GM19463 (cell line): ENCODE data around the gene FKBP2.
A peak's percentile ranks its signal among the peaks of the same experiment; 100 is the strongest.

ENCODE experiments used
- ATAC-seq: cut with Tn5 transposase; IDR thresholded peaks from one replicate; pipeline ENCODE4 v1.9.1; 2021; ENCODE audit warnings: mild to moderate bottlenecking, moderate library complexity; ENCODE audit not compliant: unreplicated experiment

Gene FKBP2

GRCh38 chr11:64246871-64247728 is 6.2 kb downstream of the FKBP2 start, which contains the start of gene PPP1R14B:
PPP1R14B (minus strand) TSS chr11:64246943; CDS start chr11:64246673, 270 bp downstream.
- peak; percentile 38 for ATAC-seq

DNA sequence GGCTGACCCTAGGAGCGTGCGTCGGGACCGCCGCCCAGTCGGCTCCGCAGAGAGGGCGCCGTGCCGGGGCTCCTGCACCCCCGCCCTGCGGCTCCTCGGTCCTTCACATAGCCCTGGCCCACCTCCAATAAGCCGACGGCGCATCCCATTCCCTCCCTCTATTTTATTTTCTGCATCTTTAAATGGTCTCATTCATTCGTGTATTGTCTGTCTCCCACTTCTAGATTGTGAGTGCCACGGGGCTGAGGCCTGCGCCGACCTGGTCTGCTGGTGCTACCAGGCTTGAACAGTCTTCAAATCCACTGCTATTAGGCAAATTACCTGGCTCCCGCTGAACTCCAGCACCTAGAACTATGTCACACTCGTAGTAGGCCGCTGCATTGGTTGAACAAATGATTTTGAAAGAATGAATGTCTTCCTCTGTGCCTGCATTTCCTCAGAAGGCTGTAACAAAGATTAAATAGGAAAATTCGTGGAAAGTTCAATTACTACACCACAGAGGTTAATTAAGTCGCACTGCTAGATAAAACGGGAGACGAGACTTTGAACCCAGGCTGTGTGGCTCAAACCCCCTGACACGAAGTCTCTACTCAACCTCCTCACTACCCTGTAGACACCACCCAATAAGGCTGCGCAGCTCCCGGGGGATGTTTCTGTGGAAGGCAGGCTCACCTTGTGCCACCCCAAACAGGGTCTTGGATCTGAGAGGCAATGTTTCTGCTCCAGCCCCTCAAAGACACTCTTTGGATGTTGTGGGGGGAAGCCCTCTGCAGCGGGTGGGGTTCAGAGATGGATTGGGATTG is 7.0 kb downstream of the FKBP2 start:
- no peak for ATAC-seq

DNA sequence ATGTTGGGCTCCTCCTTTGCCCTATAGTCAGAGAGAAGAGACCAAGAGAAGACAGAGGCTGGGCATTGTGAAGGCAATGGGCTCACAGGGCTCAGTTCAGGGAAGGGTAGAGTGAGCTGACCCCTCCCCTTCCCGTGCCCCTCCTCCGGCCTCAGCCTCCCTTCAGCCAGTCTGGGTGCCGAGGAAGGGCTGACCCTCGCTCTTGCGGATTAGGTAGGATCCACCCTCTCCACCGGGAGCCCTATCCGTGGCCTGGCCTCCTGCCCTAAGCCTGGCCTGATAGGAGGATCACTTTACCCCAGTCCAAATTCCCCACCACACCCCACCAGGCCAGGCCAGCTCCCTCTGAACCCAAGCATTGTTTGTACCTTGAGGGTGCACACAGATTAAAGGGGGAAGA is 7.7 kb downstream of the FKBP2 start:
- ATAC-seq, result no peak

DNA sequence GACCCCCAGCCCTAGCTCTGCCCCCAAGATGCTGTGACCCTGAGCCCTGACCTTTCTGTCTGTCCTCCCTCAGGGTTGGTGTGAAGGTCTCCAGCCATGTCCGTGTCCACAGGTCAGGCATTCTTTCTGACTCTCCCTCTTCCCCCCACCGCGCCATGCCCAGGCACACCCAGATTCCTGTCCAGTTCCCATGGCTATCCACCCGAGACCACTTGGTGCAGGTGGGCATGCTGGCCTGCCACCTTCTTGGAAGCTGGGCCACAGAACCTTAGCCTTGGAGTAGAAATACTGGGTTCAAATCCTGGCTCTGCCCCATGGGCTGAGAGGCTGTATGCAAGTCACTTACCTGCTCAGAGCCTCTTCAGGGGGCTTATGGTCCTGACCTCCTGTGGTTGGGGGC is 8.1 kb downstream of the FKBP2 start:
- ATAC-seq, result no peak

DNA sequence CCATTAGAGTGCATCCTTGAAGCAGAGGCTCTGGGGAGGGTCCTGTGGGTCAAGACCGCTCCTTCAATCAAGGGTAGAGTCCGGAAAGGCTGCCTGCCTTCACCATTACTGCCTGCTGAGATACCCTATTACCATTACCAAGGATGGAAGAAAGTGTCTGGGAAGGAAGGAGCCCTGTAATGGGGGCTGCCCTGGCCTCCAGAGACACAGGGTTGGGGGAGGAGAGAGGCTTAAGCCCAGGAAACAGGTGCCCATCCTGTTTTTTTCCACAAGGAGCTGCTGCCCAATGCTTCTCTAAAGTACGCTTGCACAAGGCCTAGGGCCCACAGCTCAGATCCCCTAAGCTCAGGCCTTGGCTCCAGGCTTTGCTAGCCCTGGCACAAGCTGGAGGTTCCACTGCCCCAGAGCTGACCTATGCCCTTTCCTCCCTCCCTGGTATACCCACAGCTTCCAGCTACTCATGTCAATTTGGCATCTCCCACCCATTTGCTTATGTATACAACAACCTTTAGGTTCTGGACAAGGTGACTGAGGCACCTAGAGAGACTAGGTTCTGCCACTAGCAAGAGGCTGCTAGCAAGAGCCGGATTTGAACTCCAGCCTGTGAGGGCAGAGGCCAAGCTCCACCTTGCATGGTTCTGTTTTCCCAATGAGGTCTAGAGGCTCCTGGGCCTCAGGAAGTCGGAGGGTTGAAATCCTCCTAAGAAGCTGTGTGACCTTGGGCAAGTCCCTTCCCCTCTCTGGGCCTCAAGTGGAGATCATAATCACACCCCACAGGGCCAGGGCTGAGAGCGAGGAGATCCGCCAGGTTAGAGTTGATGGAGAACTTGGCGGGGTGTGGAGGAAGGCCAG is 8.9 kb downstream of the FKBP2 start:
- ATAC-seq, result no peak

DNA sequence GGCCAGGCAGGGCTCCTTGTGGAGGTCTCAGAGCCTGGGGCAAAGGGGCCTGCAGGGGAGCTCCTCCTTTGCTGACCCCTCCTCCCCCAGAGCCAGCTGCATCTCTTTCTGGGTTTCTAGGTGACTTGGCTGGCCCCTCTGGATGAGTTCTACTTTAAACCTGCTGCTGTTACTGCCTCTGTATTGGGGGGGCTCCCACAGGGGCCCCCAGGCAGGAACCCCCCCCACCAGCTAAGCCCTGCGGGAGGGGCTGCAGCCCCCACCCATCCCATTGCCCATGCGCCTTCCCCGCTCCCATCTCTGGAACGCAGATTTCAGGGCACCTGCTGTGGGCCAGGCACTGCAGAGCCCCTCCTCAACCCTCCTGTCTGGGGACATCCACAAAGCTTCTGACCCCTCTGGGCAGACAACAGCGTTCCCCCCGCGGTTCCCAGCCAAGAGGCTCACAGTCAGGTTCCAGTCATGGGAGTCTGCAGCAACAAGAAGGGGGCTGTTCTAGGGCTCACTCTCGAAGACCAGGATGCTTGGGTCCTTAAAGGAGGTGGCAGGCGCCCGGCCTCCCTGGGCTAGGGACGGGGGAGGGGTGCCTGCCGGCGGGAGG is 9.6 kb downstream of the FKBP2 start:
- no peak for ATAC-seq

- peak; percentile 40 for ATAC-seq
These were observed 10.3 kb downstream of the FKBP2 start, which contains the start of gene PLCB3 for GRCh38 chr11:64251016-64251752. PLCB3 (plus strand) TSS chr11:64251530; CDS start chr11:64251650, 120 bp downstream.

DNA sequence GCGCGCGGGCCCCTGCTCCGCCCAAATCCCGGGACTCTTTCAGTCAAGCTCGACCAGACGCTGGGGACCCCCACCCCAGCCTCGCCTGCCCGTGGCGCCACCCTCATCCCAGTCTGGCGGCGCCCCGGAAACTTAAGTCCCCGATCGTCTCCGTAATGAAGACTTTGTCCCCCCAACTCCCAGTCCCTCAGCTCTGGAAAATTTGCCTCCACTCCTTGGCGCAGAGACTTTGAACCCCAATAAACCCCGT is 10.8 kb downstream of the FKBP2 start:
- ATAC-seq, result no peak

- ATAC-seq, result no peak
These were observed 11.3 kb downstream of the FKBP2 start for GRCh38 chr11:64252003-64252872.

DNA sequence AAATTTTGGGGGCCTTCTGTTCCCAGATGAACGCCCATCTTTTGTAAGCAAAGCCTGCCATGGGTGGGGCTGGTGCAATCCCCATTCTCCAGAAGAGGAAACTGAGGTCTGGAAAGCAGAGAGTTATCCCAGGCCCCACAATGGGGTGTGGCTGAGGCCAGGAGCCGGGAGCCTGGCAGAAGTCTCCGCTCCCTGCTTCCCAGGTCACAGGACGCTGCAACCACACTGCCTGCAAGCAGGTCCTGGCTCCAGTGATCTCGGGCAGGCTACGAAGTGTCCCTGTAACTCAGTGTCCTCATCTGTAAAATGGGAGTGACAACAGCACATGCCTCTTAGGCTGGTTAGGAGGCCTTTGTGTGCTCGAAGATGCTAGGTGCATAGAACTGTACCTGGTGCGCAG is 12.1 kb downstream of the FKBP2 start:
- ATAC-seq, result no peak

GRCh38 chr11:64253481-64253880 is 12.6 kb downstream of the FKBP2 start:
- ATAC-seq, result no peak

DNA sequence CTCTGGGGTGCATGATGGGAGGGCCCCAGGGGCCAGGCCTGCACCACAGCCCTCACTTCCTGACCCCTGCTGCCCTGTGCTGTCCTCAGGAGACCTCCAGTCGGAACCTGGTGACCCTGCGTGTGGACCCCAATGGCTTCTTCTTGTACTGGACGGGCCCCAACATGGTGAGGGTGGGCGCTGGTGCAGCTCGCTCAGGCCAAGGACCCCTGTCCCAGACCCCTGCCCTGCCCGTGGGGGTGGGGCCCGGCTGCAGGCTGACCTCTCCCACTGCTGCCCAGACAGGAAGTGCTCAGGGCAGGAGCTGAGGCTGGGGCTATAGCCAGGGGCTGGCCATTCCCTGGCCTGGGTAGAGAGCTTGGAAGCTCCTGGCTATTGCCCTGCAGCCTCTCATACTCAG is 13.4 kb downstream of the FKBP2 start:
- no peak for ATAC-seq

DNA sequence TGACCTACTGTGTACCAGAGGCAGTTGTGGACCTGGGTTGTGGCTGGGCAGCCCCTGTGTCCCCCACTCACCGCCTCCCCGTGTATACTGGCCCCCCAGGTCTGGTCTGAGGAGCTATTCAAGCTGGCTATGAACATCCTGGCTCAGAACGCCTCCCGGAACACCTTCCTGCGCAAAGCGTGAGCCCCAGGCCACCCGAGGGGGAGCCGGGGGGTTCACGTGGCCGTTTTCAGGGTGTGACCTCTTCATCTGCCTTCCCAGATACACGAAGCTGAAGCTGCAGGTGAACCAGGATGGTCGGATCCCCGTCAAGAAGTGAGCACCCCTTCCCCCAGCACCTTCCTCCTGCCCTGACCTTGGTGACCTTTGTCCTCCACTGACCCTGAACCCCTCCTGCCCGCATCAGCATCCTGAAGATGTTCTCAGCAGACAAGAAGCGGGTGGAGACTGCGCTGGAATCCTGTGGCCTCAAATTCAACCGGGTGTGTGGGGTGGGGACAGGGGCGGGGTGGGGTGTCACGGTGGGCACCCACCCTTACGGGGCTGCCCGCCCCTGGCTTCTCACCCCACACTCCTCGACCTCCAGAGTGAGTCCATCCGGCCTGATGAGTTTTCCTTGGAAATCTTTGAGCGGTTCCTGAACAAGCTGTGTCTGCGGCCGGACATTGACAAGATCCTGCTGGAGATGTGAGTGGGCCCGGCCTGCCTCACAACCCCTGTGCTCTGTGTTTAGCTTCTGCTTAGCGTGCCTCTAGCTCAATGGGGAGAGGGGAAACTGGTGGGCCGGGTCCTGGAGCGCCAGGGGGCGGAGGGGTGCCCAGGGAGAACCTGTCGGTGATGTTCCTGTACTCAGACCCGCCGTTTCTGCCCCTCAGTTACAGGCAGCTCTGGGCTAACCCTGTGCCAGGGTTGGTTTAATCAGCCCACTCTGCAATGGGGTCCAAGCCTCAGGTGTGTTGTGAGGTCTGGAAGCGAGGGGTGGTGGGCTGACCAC is 14.5 kb downstream of the FKBP2 start:
- ATAC-seq, result no peak

- ATAC-seq, result no peak
These were observed 15.4 kb downstream of the FKBP2 start for GRCh38 chr11:64256300-64256699.

DNA sequence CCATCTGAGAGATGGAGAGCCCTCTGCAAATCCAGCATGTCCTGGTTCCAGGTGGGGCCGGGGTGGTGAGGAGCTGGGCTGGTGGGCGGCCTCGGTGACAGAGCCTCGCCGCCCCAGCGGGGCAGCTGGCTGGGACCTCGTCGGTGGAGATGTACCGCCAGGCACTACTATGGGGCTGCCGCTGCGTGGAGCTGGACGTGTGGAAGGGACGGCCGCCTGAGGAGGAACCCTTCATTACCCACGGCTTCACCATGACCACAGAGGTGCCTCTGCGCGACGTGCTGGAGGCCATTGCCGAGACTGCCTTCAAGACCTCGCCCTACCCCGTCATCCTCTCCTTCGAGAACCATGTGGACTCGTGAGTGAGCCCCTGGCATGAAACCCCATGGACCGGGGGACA is 17.5 kb downstream of the FKBP2 start:
- no peak for ATAC-seq

DNA sequence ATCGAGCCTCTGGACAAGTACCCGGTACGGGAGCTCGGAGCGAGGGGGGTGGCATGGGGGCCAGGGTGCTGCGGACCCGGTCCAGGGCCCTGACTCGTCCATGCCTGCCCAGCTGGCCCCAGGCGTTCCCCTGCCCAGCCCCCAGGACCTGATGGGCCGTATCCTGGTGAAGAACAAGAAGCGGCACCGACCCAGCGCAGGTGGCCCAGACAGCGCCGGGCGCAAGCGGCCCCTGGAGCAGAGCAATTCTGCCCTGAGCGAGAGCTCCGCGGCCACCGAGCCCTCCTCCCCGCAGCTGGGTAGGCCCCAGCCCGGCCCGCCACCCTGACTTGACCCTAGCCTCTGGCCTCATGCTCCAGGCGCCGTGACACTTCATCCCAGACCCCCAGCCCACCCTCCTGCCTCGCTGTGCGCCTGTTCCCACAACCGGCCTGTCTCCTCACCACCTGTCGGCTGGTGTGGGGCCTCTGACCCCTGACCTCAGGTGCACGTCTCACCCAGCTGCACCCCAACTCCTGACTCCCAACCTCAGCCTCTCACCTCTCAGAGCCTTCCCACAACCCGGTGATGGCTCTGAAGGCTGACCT is 18.1 kb downstream of the FKBP2 start:
- no peak for ATAC-seq

GRCh38 chr11:64259533-64260067 is 18.7 kb downstream of the FKBP2 start:
- no peak for ATAC-seq
